BLaER1 treated with 17β-estradiol and CSF1 and Interleukin-3, amounts not matched to agents 10 nM and 100 nM (cell line): ENCODE results near the gene TGFBR3L.

Experiments used
- H3K27ac ChIP-seq, 11 experiments: shearing (Covaris generic); formaldehyde crosslinking; 2 replicates each; pipeline ENCODE4 v1.8.1; 2022
- H3K27me3 ChIP-seq, 11 experiments: shearing (Covaris generic); formaldehyde crosslinking; 2 replicates each; pipeline ENCODE4 v1.8.1; 2022
- H3K36me3 ChIP-seq, 11 experiments: shearing (Covaris generic); formaldehyde crosslinking; 2 replicates each; pipeline ENCODE4 v1.8.1; 2022
- H3K4me1 ChIP-seq, 10 experiments: shearing (Covaris generic); formaldehyde crosslinking; 2 replicates each; pipeline ENCODE4 v1.8.1; 2022
- H3K4me2 ChIP-seq, 11 experiments: shearing (Covaris generic); formaldehyde crosslinking; 2 replicates each; pipeline ENCODE4 v1.8.1; 2022
- H3K4me3 ChIP-seq, 10 experiments: shearing (Covaris generic); formaldehyde crosslinking; 2 replicates each; pipeline ENCODE4 v1.8.1; 2022
- H3K9ac ChIP-seq, 11 experiments: shearing (Covaris generic); formaldehyde crosslinking; 2 replicates each; pipeline ENCODE4 v1.8.1; 2022
- H3K9me3 ChIP-seq, 11 experiments: shearing (Covaris generic); formaldehyde crosslinking; replicated peaks in 1 of 11; 2 replicates each; pipeline ENCODE4 v1.8.1; 2022
- H4K20me1 ChIP-seq, 11 experiments: shearing (Covaris generic); formaldehyde crosslinking; 2 replicates each; pipeline ENCODE4 v1.8.1; 2022
- Cebpa-rat ChIP-seq, 11 experiments: shearing (Covaris generic); IDR thresholded peaks; 2 replicates each; pipeline ENCODE4 v1.8.1; 2022

The TGFBR3L gene

GRCh38 chr19:7968008-7968795, 53.6 kb downstream of the TGFBR3L start:
- Histone ChIP-seq H3K4me1 (no peaks in the 10 kb centered on the region), H3K4me3 (no peak overlapping the region), H3K27ac (peak overlapping the region in 1 of 11 experiments; percentile 19; a peak in 2 of 22 replicates), H3K27me3 (no peaks in the 10 kb centered on the region), H4K20me1 (peaks cover 13 to 99% (median 67%) of the 10 kb centered on the region in 11 experiments; a peak in 21 of 22 replicates), H3K36me3 (peaks cover 83 to 100% (median 99%) of the 10 kb centered on the region in 11 experiments), H3K9ac (peak overlapping the region in 1 of 11 experiments; percentile 21; a peak in 3 of 22 replicates), H3K9me3 (no peaks in the 10 kb centered on the region), H3K4me2 (no peak overlapping the region)
- no peak for TF ChIP-seq Cebpa-rat (IDR thresholded peaks at IDR 0.05)
